ENCODE measurements around the gene DIP2B. TPM values are rescaled to one million over a fixed set of nuclear protein-coding genes. Genes with fewer than 3 reads are reported as not detected.
"Not testable (repeated sequence)": the region's sequence is repeated elsewhere in the genome, so short reads cannot be mapped to it uniquely, and the experiment has no call there.

The DIP2B gene
- polyA plus RNA-seq, 3 donors: 3.5 to 12.3 (median 6.5) TPM

GRCh38 chr12:50555471-50555885 is 50.7 kb downstream of the DIP2B start:
- 100% methylated on average over 4 of the region's 4 CpGs for WGBS (ENCODE audit: insufficient coverage)
- no peak overlapping the region for H3K4me3 Mint-ChIP-seq
- Histone ChIP-seq H3K9ac (ENCODE audit: insufficient read depth, low read length, poor library complexity, severe bottlenecking) (no peak overlapping the region), H4K20me1 (ENCODE audit: insufficient read depth, low read length) (peaks cover 88% of the 10 kb centered on the region), H3K9me3 (replicated peaks in 1 of 2; ENCODE audit: control insufficient read depth in 1 of 2, insufficient read depth in 1 of 2, low read length in 2 of 2) (no peaks in the 10 kb centered on the region), H3K36me3 (replicated peaks in 1 of 2; ENCODE audit: control insufficient read depth in 1 of 2, insufficient read depth in 2 of 2, low read length in 2 of 2) (peaks cover 0 to 9% of the 10 kb centered on the region in 2 donors), H3K4me3 (replicated peaks in 1 of 3; ENCODE audit: low read depth in 2 of 3, low read length in 3 of 3) (no peak overlapping the region), H3K27me3 (ENCODE audit: control insufficient read depth in 2 of 2, insufficient read depth in 2 of 2, low read length in 2 of 2) (no peaks in the 10 kb centered on the region), H3K27ac (ENCODE audit: low read depth in 1 of 2, low read length in 2 of 2) (no peak overlapping the region), H3K79me2 (ENCODE audit: insufficient read depth, low read length) (peaks cover 95% of the 10 kb centered on the region), H3K4me1 (ENCODE audit: control insufficient read depth in 1 of 2, insufficient read depth in 2 of 2, low read length in 2 of 2) (peaks cover 19 to 25% of the 10 kb centered on the region in 2 donors), H2AFZ (ENCODE audit: insufficient read depth, low read depth, low read length, poor library complexity, severe bottlenecking) (no peak overlapping the region), H3K4me2 (replicated peaks; ENCODE audit: extremely low read depth, low read length, poor library complexity, severe bottlenecking) (no peak overlapping the region)
- peaks cover 10 to 14% of the 10 kb centered on the region in 2 donors for H3K36me3 Mint-ChIP-seq
- intact Hi-C loops (cut with micrococcal nuclease): no loop called here
- no peaks in the 10 kb centered on the region for H3K9me3 Mint-ChIP-seq
- no peak for DNase-seq
- no peaks in the 10 kb centered on the region for H3K27me3 Mint-ChIP-seq (ENCODE audit: low read depth in 3 of 3)
- H3K4me1 Mint-ChIP-seq: peaks cover 44% of the 10 kb centered on the region
- H3K27ac Mint-ChIP-seq: no peak overlapping the region
- TF ChIP-seq CTCF (IDR thresholded peaks at IDR 0.05): no peak

GRCh38 chr12:50556273-50556672 is 51.5 kb downstream of the DIP2B start:
- Mint-ChIP-seq H3K36me3 (peaks cover 10 to 12% of the 10 kb centered on the region in 2 donors), H3K27me3 (ENCODE audit: low read depth in 3 of 3) (no peaks in the 10 kb centered on the region), H3K27ac (no peak overlapping the region), H3K4me1 (peaks cover 36% of the 10 kb centered on the region), H3K9me3 (no peaks in the 10 kb centered on the region), H3K4me3 (no peak overlapping the region)
- Histone ChIP-seq H3K27ac (ENCODE audit: low read depth in 1 of 2, low read length in 2 of 2) (no peak overlapping the region), H3K27me3 (ENCODE audit: control insufficient read depth in 2 of 2, insufficient read depth in 2 of 2, low read length in 2 of 2) (no peaks in the 10 kb centered on the region), H3K4me2 (replicated peaks; ENCODE audit: extremely low read depth, low read length, poor library complexity, severe bottlenecking) (no peak overlapping the region), H3K4me3 (replicated peaks in 1 of 3; ENCODE audit: low read depth in 2 of 3, low read length in 3 of 3) (no peak overlapping the region), H3K36me3 (replicated peaks in 1 of 2; ENCODE audit: control insufficient read depth in 1 of 2, insufficient read depth in 2 of 2, low read length in 2 of 2) (peaks cover 0 to 9% of the 10 kb centered on the region in 2 donors), H4K20me1 (ENCODE audit: insufficient read depth, low read length) (peaks cover 86% of the 10 kb centered on the region), H3K4me1 (ENCODE audit: control insufficient read depth in 1 of 2, insufficient read depth in 2 of 2, low read length in 2 of 2) (peaks cover 15 to 18% of the 10 kb centered on the region in 2 donors), H2AFZ (ENCODE audit: insufficient read depth, low read depth, low read length, poor library complexity, severe bottlenecking) (no peak overlapping the region), H3K79me2 (ENCODE audit: insufficient read depth, low read length) (peaks cover 95% of the 10 kb centered on the region), H3K9me3 (replicated peaks in 1 of 2; ENCODE audit: control insufficient read depth in 1 of 2, insufficient read depth in 1 of 2, low read length in 2 of 2) (no peaks in the 10 kb centered on the region), H3K9ac (ENCODE audit: insufficient read depth, low read length, poor library complexity, severe bottlenecking) (no peak overlapping the region)
- WGBS (ENCODE audit: insufficient coverage): 97% methylated on average over 4 of the region's 11 CpGs
- TF ChIP-seq CTCF (IDR thresholded peaks at IDR 0.05): no peak
- intact Hi-C loops (cut with micrococcal nuclease): no loop called here
- DNase-seq: no peak

- H3K79me2 ChIP-seq (ENCODE audit: insufficient read depth, low read length): peaks cover 95% of the 10 kb centered on the region
These were observed 52.0 kb downstream of the DIP2B start for GRCh38 chr12:50556796-50557195.

More at GRCh38 chr12:50556796-50557195, 52.0 kb downstream of the DIP2B start:
- H3K36me3 Mint-ChIP-seq; intact Hi-C loops (cut with micrococcal nuclease); H3K9me3 ChIP-seq (replicated peaks in 1 of 2; ENCODE audit: control insufficient read depth in 1 of 2, insufficient read depth in 1 of 2, low read length in 2 of 2); H3K4me3 Mint-ChIP-seq; H2AFZ ChIP-seq (ENCODE audit: insufficient read depth, low read depth, low read length, poor library complexity, severe bottlenecking); H3K27me3 ChIP-seq (ENCODE audit: control insufficient read depth in 2 of 2, insufficient read depth in 2 of 2, low read length in 2 of 2); H3K9me3 Mint-ChIP-seq; DNase-seq; H3K27me3 Mint-ChIP-seq (ENCODE audit: low read depth in 3 of 3); H3K4me2 ChIP-seq (replicated peaks; ENCODE audit: extremely low read depth, low read length, poor library complexity, severe bottlenecking); H3K9ac ChIP-seq (ENCODE audit: insufficient read depth, low read length, poor library complexity, severe bottlenecking); H3K36me3 ChIP-seq (replicated peaks in 1 of 2; ENCODE audit: control insufficient read depth in 1 of 2, insufficient read depth in 2 of 2, low read length in 2 of 2); H3K4me3 ChIP-seq (replicated peaks in 1 of 3; ENCODE audit: low read depth in 2 of 3, low read length in 3 of 3): not testable (repeated sequence)
- H3K27ac ChIP-seq (ENCODE audit: low read depth in 1 of 2, low read length in 2 of 2): peak overlapping the region in 1 of 2 donors; percentile 36
- H4K20me1 ChIP-seq (ENCODE audit: insufficient read depth, low read length): peaks cover 86% of the 10 kb centered on the region
- H3K4me1 ChIP-seq (ENCODE audit: control insufficient read depth in 1 of 2, insufficient read depth in 2 of 2, low read length in 2 of 2): peaks cover 15 to 18% of the 10 kb centered on the region in 2 donors
- 83% methylated on average over 4 of the region's 7 CpGs for WGBS (ENCODE audit: insufficient coverage)
- Mint-ChIP-seq H3K27ac (peak overlapping the region in 2 of 7 donors; percentile 22 to 80), H3K4me1 (peaks cover 32% of the 10 kb centered on the region)

All from CD14-positive monocyte (primary cell).